Hepatocyte (in vitro differentiated cells): Measurements from ENCODE around the gene MSI2.

Source experiments
- CTCF ChIP-seq: fragments of 200-600 bp; sonication (generic); IDR thresholded peaks from 2 replicates; pipeline ENCODE4 v1.5.1; 2016; ENCODE audit warnings: antibody characterized with exemption, mild to moderate bottlenecking; ENCODE audit not compliant: poor library complexity
- EZH2 ChIP-seq: fragments of 200-600 bp; sonication (generic); IDR thresholded peaks from 2 replicates; pipeline ENCODE4 v1.6.1; 2016; ENCODE audit warnings: antibody characterized with exemption, mild to moderate bottlenecking, borderline replicate concordance
- EZH2phosphoT487 ChIP-seq: fragments of 200-600 bp; sonication (generic); IDR thresholded peaks from one replicate; pipeline ENCODE4 v1.6.1; 2018; ENCODE audit warnings: antibody characterized with exemption, mild to moderate bottlenecking, low read depth, moderate library complexity; ENCODE audit not compliant: unreplicated experiment, severe bottlenecking

GRCh38 chr17:57502811-57503241, 246.5 kb downstream of the MSI2 start:
- no peak for TF ChIP-seq CTCF
- no peak for TF ChIP-seq EZH2
- TF ChIP-seq EZH2phosphoT487: no peak
